ENCODE data around the gene AVEN. TPM values are rescaled to one million over a fixed set of nuclear protein-coding genes. Genes with fewer than 3 reads are reported as not detected.
"Not testable (repeated sequence)": the region's sequence is repeated elsewhere in the genome, so short reads cannot be mapped to it uniquely, and the experiment has no call there.

The AVEN gene, protein sequence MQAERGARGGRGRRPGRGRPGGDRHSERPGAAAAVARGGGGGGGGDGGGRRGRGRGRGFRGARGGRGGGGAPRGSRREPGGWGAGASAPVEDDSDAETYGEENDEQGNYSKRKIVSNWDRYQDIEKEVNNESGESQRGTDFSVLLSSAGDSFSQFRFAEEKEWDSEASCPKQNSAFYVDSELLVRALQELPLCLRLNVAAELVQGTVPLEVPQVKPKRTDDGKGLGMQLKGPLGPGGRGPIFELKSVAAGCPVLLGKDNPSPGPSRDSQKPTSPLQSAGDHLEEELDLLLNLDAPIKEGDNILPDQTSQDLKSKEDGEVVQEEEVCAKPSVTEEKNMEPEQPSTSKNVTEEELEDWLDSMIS
- total RNA-seq, result 10 to 100 TPM; 21.4 to 21.8 TPM

DNA sequence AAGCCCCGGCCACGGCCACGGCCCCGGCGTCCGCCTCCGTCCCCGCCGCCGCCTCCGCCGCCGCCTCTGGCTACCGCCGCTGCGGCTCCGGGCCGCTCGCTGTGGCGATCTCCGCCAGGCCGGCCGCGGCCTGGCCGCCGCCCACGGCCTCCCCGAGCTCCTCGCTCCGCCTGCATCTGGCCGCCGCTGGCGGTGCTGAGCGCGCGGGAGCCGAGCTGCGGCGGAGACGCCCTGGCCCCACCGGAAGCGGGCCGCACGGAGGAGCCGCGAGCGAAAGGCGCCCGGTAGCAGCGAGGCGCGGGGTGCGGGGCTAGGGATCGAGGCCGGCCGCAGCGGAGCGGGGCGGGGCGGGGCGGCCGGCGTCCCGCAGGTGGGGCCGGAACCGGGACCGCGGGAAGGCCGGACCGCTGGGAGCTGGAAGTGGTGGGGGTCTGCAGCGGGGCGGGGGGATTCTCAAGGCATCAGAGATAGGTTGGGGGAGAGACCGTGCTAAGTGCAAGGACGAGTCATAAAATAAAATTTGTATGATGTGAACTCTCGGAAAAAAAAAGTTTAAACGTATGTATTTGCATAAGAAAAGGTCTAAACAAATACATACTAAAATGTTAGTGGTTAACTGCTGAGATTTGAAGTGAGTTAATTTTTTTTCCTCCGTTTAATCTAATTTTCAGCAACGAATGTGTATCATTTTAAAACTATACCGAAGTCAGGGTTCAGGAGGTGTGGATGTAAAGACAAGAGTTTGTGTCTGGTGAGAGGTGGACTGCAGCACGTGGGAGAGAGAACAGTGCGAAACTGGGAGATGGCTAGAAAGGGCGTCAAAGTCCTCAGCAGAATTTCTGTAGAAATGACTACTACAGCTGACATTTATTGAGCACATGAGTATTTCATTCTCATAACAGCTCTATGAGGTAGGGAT lies at the start of gene AVEN:
TSS of gene AVEN (minus strand) at position 334 of the 919 bp plus-strand sequence. CDS start at position 176, 158 bp downstream.
- ChIA-PET CTCF (interaction anchor here (0.6 kb wide), 1 partner anchor 12 kb away, joined by 4 read pairs; no protein-coding TSS in a partner anchor), POLR2A (interaction anchor here (1.0 kb wide), 1 partner anchor 172 kb away, joined by 3 read pairs; no protein-coding TSS in a partner anchor)

DNA sequence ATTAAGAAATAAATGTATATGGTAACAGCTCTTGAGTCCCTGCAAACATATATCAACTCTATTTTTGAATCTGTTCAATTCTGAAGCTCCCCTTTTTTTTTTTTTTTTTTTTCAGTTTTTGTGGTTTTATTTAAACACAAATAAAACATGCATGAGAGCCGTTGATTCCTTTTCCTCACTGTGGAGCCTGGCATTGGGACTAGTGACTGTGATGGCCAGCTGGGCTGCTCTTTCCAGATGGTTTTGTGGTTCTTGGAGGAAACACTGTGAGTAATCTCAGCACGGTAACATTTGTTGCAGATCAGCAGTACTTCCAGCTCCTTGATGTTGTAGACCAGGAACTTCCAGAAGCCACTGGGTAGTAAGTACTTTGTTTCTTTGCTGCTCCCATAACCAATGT lies 46.7 kb upstream of the AVEN start:
- CTCF ChIA-PET, result no interaction called here

DNA sequence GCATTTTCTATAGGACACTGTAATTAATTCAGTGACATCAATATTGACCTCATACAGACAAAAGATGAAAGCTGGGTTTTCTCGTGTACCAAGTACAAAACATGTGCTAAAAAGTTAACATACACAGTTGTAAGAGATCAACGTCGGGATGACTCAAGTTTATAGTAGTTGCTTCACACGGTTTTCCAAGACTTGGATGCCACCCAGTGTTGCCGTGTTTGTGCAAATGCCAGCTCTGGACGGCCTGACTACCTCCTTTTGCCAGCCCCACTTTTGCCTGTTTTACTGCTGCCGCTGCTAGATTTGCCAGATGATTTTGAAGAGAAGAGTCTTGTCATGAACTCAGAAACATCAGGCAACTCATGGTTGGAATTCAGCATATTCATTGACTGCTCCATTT lies 45.1 kb upstream of the AVEN start:
- CTCF ChIA-PET, result no interaction called here
- POLR2A ChIA-PET, result no interaction called here

More for the DNA sequence above, 46.7 kb upstream of the AVEN start:
- POLR2A ChIA-PET, result interaction anchor here (0.5 kb wide), 1 partner anchor 16 kb away, joined by 4 read pairs; the partner anchor contains the start of genes EMC7 and PGBD4

DNA sequence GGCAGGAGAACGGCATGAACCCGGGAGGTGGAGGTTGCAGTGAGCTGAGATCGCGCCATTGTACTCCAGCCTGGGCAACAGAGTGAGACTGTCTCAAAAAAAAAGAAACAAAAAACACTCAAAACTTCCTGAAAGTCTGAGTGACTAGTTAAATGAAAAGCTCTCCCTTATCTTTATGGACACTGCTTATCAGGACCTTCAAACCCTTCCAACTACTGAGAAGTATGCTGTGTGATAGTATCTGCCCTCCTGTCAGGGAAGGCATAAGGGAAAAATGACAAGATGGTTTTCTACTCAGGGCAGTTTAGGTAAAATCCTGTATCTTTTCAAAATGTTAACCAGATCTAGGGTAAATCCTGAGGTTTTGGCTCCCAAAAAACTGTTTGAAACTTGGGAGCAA lies 40.9 kb upstream of the AVEN start:
- POLR2A ChIA-PET, result no interaction called here
- CTCF ChIA-PET, result no interaction called here

DNA sequence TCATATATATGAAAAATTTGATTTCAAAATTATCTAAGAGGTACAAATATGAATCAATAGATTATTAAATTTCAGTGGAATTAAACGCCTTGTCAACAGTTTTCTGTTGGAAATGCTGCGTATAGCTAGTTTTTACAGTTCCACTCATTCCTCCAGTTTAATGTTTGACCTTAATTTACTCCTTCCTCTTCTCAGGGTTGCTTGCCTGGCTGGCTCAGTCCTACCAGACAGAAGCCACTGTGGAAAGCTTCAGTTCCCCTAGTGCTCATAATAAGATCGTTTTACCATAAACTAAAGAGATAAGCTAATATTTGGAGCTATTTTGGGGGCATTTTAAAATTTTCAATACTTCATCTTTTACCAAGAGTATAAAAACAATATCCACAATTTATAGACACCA lies 39.9 kb upstream of the AVEN start:
- ChIA-PET POLR2A (no interaction called here), CTCF (interaction anchor here (0.5 kb wide), 1 partner anchor 114 kb away, joined by 3 read pairs; no protein-coding TSS in a partner anchor)

DNA sequence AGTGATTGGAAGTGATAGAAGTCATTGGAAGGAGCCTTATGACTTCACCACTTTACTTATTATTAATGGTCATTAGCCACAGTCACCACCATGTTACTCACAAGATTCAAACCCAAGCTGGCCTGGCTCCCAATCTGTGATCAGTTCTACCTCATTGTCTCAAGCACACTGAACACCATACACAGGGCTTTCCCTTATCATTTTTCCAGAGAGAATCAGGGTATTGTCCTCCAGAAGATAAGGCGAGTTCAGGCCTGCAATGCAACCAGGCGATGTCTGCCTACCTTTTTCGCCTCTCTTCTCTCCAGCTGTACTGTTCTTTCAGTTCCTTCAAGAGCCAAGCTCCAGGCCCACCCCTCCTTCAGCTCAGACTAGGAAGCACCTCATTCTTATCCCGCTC lies 37.8 kb upstream of the AVEN start:
- POLR2A ChIA-PET, result no interaction called here
- CTCF ChIA-PET, result interaction anchor here (1.0 kb wide), 1 partner anchor 133 kb away, joined by 3 read pairs; the partner anchor contains the start of gene KATNBL1

DNA sequence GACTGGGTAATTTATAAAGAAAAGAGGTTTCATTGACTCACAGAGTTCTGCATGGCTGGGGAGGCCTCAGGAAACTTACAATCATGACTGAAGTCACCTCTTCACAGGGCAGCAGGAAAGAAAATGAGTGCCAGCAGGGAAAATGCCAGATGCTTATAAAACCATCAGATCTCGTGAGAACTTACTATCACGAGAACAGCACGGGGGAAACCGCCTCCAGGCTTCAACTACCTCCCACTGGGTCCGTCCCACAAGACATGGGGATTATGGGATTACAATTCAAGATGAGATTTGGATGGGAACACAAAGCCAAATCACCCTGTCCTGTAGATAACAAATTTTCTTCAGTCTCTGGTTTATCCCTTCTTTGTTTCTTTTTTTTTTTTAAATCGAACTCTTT lies 31.0 kb upstream of the AVEN start:
- ChIA-PET CTCF (no interaction called here), POLR2A (no interaction called here)

DNA sequence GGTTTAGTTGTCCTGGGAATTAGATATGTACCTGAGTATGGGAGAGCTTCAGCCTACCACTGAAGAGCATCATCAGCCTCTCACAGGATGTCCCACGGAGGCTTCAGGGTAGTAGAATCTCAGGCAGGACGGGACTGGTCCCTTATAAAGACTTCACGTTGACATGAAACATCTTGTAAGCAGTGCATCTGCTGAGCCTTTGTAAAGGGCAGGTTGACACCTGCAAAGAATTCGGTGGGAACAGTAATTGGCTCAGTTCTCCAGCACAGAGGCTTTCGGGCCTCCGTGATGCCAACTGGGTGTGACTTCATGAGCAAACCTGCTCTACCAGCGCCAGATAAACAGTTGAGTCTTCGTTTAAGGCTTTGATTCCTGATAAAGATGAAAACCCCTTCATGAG lies 26.9 kb upstream of the AVEN start:
- CTCF ChIA-PET, result interaction anchor here (0.7 kb wide), 1 partner anchor 28 kb away, joined by 3 read pairs; no protein-coding TSS in a partner anchor

DNA sequence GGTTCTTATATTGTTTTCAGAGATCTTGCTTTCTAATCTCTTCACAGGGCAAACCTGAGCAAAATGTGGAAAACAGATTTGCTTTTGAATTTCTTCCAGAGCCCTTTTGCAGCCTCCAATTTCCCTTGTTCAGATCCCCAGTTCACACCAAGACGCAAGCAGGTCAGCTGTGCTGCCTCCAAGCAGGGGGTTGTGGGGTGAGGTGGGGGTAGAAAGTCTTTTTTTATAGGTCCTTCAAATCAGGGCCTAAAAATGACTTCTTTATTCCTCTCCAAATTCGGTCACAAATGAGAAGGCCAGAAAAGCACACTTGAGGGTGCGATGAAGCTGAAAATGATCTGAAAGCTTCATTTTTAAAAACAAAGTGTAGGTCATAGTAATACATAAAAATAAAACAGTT lies 26.3 kb upstream of the AVEN start:
- ChIA-PET POLR2A (no interaction called here), CTCF (interaction anchor here (0.7 kb wide), 1 partner anchor 29 kb away, joined by 3 read pairs; no protein-coding TSS in a partner anchor)

More for the DNA sequence above, 26.9 kb upstream of the AVEN start:
- POLR2A ChIA-PET, result no interaction called here

DNA sequence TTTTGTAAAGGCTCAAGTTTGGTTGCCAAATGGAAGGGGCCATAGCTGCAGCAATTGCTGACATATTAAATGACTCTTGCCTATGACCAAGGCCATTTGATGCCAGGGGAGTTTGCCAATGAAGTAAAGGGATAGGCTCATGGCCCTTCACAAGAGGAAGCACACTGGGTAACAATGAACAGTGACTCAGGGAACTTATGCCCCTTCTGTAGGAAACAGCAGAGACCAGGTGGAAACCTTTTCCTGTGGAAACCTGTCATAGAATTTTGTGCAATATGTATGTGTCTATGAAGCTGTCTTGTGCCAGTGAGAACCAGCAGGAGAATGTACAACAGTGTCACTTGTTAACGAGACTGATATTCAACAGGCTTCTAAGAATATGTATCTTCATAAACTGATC lies 25.4 kb upstream of the AVEN start:
- POLR2A ChIA-PET, result no interaction called here
- CTCF ChIA-PET, result interaction anchor here (0.6 to 1.3 kb wide), 2 partner anchors 38 to 415 kb away, joined by 3 read pairs; no protein-coding TSS in a partner anchor

DNA sequence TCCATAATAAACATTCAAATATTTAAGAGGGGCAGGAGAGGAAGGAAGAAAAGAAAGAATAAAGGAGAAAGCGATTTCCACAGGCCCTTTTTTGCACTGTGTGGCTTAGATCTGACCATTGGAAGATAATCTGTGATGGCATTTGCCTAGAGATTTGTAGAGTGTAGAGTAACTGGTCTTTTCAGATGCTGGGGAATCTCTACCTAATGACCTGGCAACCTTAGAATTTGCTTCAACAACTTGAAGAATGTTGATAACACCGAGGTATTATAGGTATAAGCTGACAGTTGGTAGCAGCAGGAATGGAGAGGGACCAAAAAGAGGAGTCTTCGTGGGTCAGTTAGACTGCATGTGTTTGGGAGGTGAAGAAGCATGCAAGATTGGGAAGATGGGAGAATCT lies 20.9 kb upstream of the AVEN start:
- POLR2A ChIA-PET, result no interaction called here

DNA sequence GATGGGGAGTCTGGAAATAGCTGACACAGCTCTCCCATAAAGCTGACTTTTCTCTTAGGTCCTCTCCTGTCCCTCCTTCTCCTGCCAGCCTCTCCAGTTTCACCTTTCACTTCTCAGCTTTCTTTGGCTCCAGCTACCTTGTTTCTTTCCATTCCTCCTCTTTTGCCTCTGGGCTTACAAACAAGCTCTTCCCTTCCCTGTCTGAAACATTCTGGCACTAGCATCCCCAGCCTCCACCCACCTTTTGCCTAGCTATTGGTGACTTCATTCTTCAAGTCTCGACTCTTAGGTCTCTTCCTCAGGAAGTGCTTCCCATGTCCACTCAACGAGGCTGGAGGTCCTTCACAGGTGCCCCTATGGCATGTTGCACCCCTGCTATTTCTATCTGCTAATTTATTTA lies 20.5 kb upstream of the AVEN start:
- CTCF ChIA-PET, result no interaction called here
- POLR2A ChIA-PET, result no interaction called here

More for the DNA sequence above, 20.9 kb upstream of the AVEN start:
- CTCF ChIA-PET, result no interaction called here

DNA sequence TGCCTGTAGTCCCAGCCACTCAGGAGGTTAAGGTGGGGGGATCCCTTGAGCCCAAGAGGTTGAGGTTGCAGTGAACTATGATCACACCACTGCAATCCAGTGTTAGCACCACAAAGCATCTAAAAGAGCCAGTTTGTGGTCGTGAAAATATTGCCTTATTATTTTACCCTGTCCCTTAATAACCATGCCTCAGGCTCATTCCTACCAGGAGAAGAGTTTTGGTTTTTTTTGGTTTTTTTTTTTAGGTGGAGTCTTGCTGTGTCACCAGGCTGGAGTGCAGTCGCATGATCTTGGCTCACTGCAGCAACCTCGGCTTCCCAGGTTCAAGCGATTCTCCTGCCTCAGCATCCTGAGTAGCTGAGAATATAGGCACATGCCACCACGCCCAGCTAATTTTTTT lies 17.9 kb upstream of the AVEN start:
- ChIA-PET CTCF (no interaction called here), POLR2A (no interaction called here)

DNA sequence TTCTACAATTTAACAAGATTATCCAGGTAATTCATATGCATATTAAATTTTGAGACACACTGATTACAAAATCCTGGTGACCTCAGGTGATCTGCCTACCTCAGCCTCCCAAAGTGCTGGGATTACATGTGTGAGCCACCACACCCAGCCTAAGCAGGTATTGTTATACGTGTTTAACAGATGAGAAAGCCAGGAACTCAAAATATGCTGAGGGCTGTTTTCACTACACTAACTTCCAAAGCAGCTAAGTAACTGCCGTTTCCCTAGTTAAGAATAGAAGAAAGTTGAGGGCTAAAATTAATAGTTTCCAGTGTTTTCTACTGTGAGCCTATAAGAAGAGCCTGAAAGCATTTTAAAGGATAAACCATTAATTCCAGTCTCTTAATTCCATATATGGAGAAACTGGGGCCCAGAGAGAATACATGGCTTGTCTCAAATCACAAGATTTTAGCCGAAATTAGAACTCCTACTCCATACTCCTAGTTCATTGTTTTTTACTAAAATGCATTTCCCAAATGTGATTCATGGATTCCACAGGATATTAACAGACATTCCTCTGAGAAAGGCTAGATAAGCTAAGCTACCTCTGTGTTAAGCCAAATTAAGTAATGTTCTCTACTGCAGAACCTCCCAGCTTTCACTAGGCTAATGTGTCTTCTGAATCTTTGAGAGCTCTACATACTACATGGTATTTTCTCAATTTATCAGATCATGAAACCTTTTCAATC lies 17.0 kb upstream of the AVEN start:
- CTCF ChIA-PET, result no interaction called here
- POLR2A ChIA-PET, result no interaction called here

DNA sequence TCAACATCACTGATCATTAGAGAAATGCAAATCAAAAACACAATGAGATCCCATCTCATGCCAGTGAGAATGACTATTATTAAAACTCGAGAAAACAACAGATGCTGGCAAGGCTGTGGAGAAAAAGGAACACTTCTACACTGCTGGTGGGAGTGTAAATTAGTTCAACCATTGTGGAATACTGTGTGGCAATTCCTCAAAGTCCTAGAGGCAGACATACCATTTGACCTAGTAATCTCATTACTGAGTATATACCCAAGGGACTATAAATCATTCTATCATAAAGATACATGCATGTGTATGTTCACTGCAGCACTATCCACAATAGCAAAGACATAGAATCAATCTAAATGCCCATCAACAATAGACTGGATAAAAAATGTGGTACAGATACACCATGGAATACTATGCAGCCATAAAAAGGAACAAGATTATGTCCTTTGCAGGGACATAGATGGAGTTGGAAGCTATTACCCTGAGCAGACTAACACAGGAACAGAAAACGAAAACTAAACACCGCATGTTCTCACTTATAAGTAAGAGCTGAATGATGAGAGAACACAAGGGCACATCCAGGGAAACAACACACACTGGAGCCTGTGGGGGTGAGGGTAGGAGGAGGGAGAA lies 15.2 kb upstream of the AVEN start:
- ChIA-PET CTCF (no interaction called here), POLR2A (no interaction called here)

DNA sequence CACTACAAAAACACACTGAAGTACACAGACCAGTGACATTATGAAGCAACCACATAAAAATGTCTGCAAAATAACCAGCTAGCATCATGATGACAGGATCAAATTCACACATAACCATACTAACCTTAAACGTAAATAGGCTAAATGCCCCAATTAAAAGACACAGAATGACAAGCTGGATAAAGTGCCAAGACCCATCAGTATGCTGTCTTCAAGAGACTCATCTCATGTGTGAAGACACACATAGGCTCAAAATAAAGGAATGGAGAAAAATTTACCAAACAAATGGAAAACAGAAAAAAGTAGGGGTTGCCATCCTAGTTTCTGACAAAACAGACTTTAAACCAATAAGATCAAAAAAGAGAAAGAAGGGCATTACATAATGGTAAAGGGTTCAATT lies 11.4 kb upstream of the AVEN start:
- POLR2A ChIA-PET, CTCF ChIA-PET: not testable (repeated sequence)

DNA sequence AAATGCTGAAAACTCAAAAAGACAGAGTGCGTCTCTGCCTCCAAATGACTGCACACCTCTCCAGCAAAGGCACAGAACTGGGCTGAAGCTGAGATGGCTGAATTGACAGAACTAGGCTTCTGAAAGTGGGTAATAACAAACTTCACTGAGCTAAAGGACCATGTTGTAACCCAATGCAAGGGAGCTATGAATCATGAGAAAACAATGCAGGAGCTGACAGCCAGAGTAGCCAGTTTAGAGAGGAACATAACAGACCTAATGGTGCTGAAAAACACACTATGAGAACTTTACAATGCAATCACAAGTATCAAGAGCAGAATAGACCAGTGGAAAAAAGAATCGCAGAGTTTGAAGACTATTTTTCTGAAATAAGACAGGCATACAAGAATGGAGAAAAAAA lies 10.1 kb upstream of the AVEN start:
- POLR2A ChIA-PET, result no interaction called here
- CTCF ChIA-PET, result no interaction called here

DNA sequence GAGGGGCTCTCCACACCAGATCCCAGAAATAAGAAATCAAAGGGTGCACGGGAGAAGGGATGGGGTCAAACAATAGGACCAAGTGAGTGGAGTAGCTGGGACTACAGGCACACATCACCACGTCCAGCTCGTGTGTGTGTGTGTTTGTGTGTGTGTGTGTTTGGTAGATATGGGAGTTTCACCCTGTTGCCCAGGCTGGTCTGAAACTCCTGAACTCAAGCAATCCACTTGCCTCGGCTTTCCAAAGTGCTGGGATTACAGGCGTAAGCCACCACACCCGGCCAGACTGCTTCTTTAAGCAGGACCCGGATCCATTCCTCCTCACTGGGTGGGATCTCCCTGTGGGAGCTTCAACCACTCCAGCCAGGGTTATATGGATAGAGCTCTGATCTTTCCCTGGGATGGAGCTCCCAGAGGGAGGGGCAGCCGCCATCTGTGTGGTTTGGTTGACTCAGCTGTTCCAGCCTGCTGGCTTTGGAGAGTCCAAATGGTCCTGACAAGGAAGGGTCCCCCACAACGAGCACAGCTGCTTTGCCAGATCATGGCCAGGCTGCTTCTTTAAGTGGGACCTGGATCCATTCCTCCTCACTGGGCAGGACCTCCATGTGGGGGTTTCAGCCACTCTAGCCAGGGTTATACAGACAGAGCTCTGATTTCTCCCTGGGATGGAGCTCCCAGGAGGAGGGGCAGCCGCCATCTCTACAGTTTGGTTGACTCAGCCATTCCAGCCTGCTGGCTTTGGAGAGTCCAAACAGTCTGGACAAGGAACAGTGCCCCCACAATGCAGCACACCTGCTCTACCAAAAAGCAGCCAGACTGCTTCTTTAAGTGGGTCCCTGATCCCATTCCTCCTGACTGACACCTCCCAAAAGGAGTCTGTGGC lies 9.1 kb upstream of the AVEN start:
- POLR2A ChIA-PET, result no interaction called here

More for the DNA sequence above, 9.1 kb upstream of the AVEN start:
- CTCF ChIA-PET, result interaction anchor here (0.5 kb wide), 1 partner anchor 13 kb away, joined by 3 read pairs; no protein-coding TSS in a partner anchor
